CD8-positive, alpha-beta memory T cell (primary cell): ENCODE results near the gene MTAP. TPM values are rescaled to one million over a fixed set of nuclear protein-coding genes. Genes with fewer than 3 reads are reported as not detected.

Experiments used
- CTCF ChIA-PET: fragments of 350-600 bp; sonication (Branson Sonifier 250); formaldehyde crosslinking; loops from one replicate; lab custom pipeline; 2021; ENCODE audit warnings: antibody characterized with exemption; lab: Charles Lee
- POLR2A ChIA-PET: fragments of 350-600 bp; sonication (Branson Sonifier 250); formaldehyde crosslinking; loops from one replicate; lab custom pipeline; 2021; ENCODE audit warnings: antibody characterized with exemption; lab: Charles Lee
- DNase-seq, 5 donors: peaks; one replicate each; pipeline versions ENCODE4 v3.0.0 to v3.0.0-alpha.2; 2020 to 2022; ENCODE audit warnings: mixed read lengths in 1 of 5
- H3K27ac ChIP-seq: one replicate; pipeline ENCODE4 v1.7.0; 2013; ENCODE audit warnings: low read depth, mild to moderate bottlenecking, low read length, moderate library complexity
- H3K27me3 ChIP-seq: 2 replicates; pipeline ENCODE4 v1.7.0; 2013; ENCODE audit warnings: low read length, mild to moderate bottlenecking; ENCODE audit not compliant: insufficient read depth, poor library complexity, severe bottlenecking
- H3K36me3 ChIP-seq: 2 replicates; pipeline ENCODE4 v1.7.0; 2013; ENCODE audit warnings: mild to moderate bottlenecking, low read length, moderate library complexity; ENCODE audit not compliant: insufficient read depth
- H3K4me1 ChIP-seq: 2 replicates; pipeline ENCODE4 v1.7.0; 2013; ENCODE audit warnings: mild to moderate bottlenecking, low read length, moderate library complexity; ENCODE audit not compliant: insufficient read depth
- H3K4me3 ChIP-seq: 2 replicates; pipeline ENCODE4 v1.7.0; 2013; ENCODE audit warnings: mild to moderate bottlenecking, low read length
- H3K9me3 ChIP-seq: 2 replicates; pipeline ENCODE4 v1.7.0; 2013; ENCODE audit warnings: mild to moderate bottlenecking, low read length
- H3K27ac Mint-ChIP-seq, 8 donors: one replicate each; pipeline ENCODE4 v1.8.0; 2020 to 2021; ENCODE audit warnings: mixed read lengths in 8 of 8, mild to moderate bottlenecking in 6 of 8, inconsistent platforms in 3 of 8, moderate library complexity in 3 of 8
- H3K27me3 Mint-ChIP-seq, 2 donors: one replicate each; pipeline ENCODE4 v1.8.0; 2020 to 2021; ENCODE audit warnings: mixed read lengths in 2 of 2, mild to moderate bottlenecking in 1 of 2, moderate library complexity in 1 of 2
- H3K36me3 Mint-ChIP-seq, 3 donors: one replicate each; pipeline ENCODE4 v1.8.0; 2020 to 2021; ENCODE audit warnings: mixed read lengths in 3 of 3, inconsistent platforms in 1 of 3, mild to moderate bottlenecking in 1 of 3
- H3K4me1 Mint-ChIP-seq, 3 donors: one replicate each; pipeline ENCODE4 v1.8.0; 2020 to 2021; ENCODE audit warnings: mixed read lengths in 3 of 3, inconsistent platforms in 1 of 3, mild to moderate bottlenecking in 1 of 3
- H3K4me3 Mint-ChIP-seq, 7 donors: one replicate each; pipeline ENCODE4 v1.8.0; 2020 to 2021; ENCODE audit warnings: mixed read lengths in 7 of 7, mild to moderate bottlenecking in 6 of 7, moderate library complexity in 4 of 7, inconsistent platforms in 2 of 7
- H3K9me3 Mint-ChIP-seq, 5 donors: one replicate each; pipeline ENCODE4 v1.8.0; 2020 to 2022; ENCODE audit warnings: mixed read lengths in 5 of 5, mild to moderate bottlenecking in 3 of 5, moderate library complexity in 2 of 5, inconsistent platforms in 1 of 5
- polyA plus RNA-seq: library from polyadenylated mRNA; unstranded; fragments of 300-500 nt; fragmentation: Illumina TruSeq; gene quantifications from one replicate; pipeline ENCODE4 v1.2.3, GENCODE V29; 2021
- total RNA-seq, 2 experiments: library from RNA; stranded (reverse); gene quantifications; one replicate each; pipeline ENCODE4 v1.2.3, GENCODE V29; 2021

MTAP gene
- total and polyA plus RNA-seq, 3 experiments from 2014 or later = 19.3 to 81.6 (median 77.4) TPM

DNA sequence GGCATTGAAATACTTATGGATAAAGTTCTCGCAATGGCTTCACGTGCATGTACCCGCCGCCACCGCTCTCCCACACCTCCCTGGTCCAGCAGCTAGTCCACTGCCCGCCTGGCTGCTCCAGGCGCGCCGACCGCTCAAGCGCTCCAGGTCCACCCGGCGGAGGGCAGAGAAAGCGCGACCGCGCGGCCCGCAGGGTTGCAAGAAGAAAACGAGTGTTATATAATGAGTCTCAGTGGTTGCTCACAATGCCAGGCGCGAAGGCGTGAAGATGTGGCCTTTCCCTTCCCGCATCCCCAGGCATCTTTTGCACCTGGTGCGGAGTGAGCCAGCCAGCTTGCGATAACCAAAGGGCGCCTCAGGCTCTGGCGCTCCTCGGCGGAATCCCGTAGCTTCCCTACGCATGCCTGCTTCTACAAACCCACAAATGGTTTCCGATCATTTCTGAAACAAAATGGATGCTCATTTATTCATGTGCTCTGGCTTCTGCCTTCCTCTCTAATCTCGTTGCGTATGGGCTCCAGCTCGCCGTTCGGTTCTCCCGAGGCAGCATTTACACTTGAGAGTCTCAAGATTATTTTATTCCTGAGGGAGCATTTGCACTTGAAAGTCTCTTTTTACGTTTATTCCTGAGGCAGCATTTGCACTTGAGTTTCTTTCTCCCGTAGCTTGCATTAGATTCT, 166.0 kb downstream of the MTAP start:
- CTCF ChIA-PET = interaction anchor here (1.0 kb wide), 1 partner anchor 155 kb away, joined by 3 read pairs; no protein-coding TSS in a partner anchor
- DNase-seq = no peak
- Histone ChIP-seq H3K27ac (no peak overlapping the region), H3K9me3 (peaks cover 15% of the 10 kb centered on the region), H3K4me1 (peaks cover 16% of the 10 kb centered on the region), H3K4me3 (no peak overlapping the region), H3K36me3 (no peaks in the 10 kb centered on the region), H3K27me3 (peaks cover 89% of the 10 kb centered on the region)
- peaks cover 12 to 54% (median 40%) of the 10 kb centered on the region in 5 donors for H3K9me3 Mint-ChIP-seq
- H3K4me1 Mint-ChIP-seq = peaks cover 28 to 42% (median 33%) of the 10 kb centered on the region in 3 donors
- peak overlapping the region in 6 of 8 donors; percentile 5 to 76 (median 19) for H3K27ac Mint-ChIP-seq
- POLR2A ChIA-PET = no interaction called here
- peak overlapping the region in 6 of 7 donors; percentile 19 to 70 (median 55) for H3K4me3 Mint-ChIP-seq
- H3K36me3 Mint-ChIP-seq = peaks cover 3 to 15% (median 3%) of the 10 kb centered on the region in 3 donors
- peaks cover 88 to 98% of the 10 kb centered on the region in 2 donors for H3K27me3 Mint-ChIP-seq

DNA sequence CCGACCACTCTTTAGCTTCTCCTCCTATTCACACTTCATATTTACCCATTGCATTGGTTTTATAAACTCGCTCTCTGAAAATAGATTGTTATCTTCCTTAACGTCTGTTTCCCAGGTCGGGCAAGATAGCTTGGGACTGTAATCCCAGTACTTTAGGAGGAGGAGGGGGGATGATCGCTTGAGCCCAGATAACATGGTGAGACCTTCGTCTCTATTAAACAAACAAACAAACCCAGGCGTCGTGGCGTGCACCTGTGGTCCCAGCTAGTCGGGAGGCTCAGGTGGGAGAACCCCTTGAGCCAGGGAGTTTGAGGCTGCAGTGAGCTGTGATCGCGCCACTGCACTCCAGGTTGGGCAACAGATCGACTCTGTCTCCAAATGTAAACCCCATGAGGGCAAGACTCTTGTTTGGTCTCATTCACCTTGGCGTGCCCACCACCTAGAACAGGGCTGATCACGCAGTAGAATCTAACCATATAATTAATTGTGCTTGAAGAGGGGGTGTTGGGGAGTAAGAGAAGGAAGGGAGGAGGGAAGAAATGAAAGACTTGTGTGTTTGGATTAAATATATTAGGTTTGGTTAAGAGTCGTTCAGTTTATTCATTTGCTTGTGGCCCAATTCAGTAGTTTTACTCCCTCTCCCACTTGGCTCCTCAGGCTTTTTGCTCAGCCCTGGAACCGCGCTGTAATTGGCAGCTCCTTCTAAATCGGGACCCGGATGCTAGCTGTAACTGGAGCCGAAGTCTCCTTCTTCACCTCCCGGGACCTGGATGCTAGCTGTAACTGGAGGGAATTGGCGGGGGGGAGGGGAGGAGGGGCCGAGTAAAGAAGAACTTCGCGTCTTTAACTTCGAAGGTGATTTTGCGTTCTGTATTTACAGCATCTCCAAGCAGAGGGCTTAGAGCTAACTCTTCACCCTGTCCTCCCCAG, 166.8 kb downstream of the MTAP start:
- H3K4me3 Mint-ChIP-seq = peak overlapping the region in 5 of 7 donors; percentile 39 to 70 (median 61)
- DNase-seq = no peak
- CTCF ChIA-PET = interaction anchor here (0.6 to 2.7 kb wide), 4 partner anchors 13 to 156 kb away, joined by 3 to 12 read pairs (median 3); partner anchors contain the start of gene CDKN2B
- no peak overlapping the region for H3K27ac ChIP-seq
- H3K27ac Mint-ChIP-seq = peak overlapping the region in 5 of 8 donors; percentile 5 to 76 (median 8)
- no peak overlapping the region for H3K4me3 ChIP-seq
- H3K27me3 ChIP-seq = peaks cover 91% of the 10 kb centered on the region
- peaks cover 88 to 96% of the 10 kb centered on the region in 2 donors for H3K27me3 Mint-ChIP-seq
- POLR2A ChIA-PET = interaction anchor here (0.5 kb wide), 1 partner anchor 25 kb away, joined by 5 read pairs; the partner anchor contains the start of gene CDKN2B-AS1
- no peaks in the 10 kb centered on the region for H3K36me3 ChIP-seq
- H3K9me3 ChIP-seq = peaks cover 15% of the 10 kb centered on the region
- peaks cover 20% of the 10 kb centered on the region for H3K4me1 ChIP-seq
- peaks cover 31 to 44% (median 36%) of the 10 kb centered on the region in 3 donors for H3K4me1 Mint-ChIP-seq
- peaks cover 8 to 47% (median 37%) of the 10 kb centered on the region in 5 donors for H3K9me3 Mint-ChIP-seq
- peaks cover 3 to 15% (median 3%) of the 10 kb centered on the region in 3 donors for H3K36me3 Mint-ChIP-seq

DNA sequence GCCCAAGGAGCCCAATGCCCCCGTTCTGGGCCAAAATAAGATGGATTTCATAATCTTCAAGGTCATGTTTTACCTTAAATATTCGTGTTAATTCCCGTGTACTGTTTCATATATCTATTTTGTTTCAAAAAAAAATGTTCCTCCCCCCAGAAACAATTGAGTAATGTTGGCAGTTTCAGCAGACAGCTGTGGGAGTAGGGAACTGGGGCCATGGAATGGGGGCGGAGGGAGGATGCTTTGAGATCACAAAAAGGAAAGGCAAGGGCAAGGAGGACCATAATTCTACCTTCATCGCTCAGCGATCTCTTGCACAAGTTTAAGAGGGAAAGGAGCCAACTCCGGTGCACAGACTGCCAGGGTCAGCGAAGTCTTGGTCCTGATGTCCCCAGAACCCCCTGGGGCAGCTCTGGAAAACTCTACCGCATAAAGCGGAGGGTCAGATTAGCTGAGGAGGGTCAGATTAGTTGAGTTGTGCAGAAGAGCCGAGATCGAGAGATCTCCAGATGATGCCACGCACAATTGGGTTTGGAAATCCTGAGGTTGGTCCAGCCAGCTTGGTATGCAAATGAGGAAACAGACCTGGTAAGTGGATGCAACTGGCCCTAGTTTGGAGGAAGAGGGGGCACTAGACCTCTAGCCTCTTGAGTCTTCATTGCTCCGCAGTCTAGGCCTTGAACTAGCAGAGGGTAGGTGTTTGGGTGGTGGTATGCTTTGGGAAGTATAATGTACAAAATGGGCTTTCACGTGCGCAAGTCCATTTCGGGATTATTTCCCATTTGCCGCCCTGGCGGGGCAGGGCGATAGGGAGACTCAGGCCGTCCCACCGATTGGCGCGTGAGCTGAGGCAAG, 167.7 kb downstream of the MTAP start:
- Histone ChIP-seq H3K9me3 (peaks cover 15% of the 10 kb centered on the region), H3K27ac (no peak overlapping the region), H3K4me3 (no peak overlapping the region), H3K4me1 (peaks cover 17% of the 10 kb centered on the region), H3K27me3 (peaks cover 87% of the 10 kb centered on the region), H3K36me3 (no peaks in the 10 kb centered on the region)
- Mint-ChIP-seq H3K27me3 (peaks cover 88 to 96% of the 10 kb centered on the region in 2 donors), H3K36me3 (peaks cover 3 to 15% (median 3%) of the 10 kb centered on the region in 3 donors), H3K9me3 (peaks cover 8 to 47% (median 32%) of the 10 kb centered on the region in 5 donors), H3K4me3 (peak overlapping the region in 2 of 7 donors; percentile 8 to 70), H3K4me1 (peaks cover 35 to 44% (median 36%) of the 10 kb centered on the region in 3 donors), H3K27ac (peak overlapping the region in 3 of 8 donors; percentile 5 to 77 (median 54))
- ChIA-PET POLR2A (interaction anchor here (0.5 kb wide), 1 partner anchor 25 kb away, joined by 5 read pairs; the partner anchor contains the start of gene CDKN2B-AS1), CTCF (interaction anchor here (1.2 to 2.7 kb wide), 4 partner anchors 10 to 156 kb away, joined by 3 to 12 read pairs (median 4); partner anchors contain the start of gene CDKN2B)
- no peak for DNase-seq

DNA sequence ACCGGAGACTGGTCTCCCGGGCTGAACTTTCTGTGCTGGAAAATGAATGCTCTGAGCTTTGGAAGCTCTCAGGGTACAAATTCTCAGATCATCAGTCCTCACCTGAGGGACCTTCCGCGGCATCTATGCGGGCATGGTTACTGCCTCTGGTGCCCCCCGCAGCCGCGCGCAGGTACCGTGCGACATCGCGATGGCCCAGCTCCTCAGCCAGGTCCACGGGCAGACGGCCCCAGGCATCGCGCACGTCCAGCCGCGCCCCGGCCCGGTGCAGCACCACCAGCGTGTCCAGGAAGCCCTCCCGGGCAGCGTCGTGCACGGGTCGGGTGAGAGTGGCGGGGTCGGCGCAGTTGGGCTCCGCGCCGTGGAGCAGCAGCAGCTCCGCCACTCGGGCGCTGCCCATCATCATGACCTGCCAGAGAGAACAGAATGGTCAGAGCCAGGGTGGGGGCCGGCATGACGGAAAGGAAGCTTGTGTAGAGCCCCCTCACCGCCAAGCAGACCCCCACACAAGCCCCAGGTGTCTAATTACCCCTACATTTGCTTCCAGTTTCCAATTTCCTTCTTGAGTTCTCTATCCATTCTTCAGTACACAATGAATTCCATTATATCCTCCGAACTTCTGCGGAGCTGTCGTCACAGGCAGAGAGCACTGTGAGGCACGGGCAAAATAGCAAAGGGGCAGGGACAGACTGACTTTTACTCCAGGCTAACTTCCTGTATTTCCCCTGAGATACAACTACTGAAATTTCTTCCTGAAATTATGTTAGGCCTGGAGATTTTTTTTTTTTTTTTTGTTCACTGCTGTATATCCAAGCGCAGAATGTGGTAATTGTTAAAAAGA, 168.6 kb downstream of the MTAP start:
- DNase-seq = no peak
- CTCF ChIA-PET = interaction anchor here (1.1 to 2.7 kb wide), 4 partner anchors 11 to 157 kb away, joined by 3 to 12 read pairs (median 4); partner anchors contain the start of genes CDKN2A and CDKN2B
- peak overlapping the region in 1 of 7 donors; percentile 59 for H3K4me3 Mint-ChIP-seq

DNA sequence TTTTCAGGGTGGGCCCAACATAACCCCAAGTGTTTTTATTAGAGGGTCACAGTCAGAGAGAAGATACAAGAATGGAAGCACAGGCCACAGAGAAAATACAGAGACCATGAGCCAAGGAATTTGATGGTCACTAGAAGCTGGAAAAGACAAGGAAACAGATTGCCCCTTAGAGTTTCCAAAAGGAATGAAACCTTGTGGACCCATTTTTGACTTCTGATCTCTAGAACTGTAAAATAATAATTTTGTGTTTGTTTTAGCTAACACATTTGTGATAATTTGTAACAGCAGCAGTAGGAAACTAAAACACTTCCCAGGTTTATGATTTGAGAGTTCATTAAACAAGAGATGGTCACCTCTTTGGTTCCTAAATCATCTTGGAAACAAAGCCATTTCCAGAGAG, 169.9 kb downstream of the MTAP start:
- peaks cover 2 to 11% (median 3%) of the 10 kb centered on the region in 3 donors for H3K36me3 Mint-ChIP-seq
- CTCF ChIA-PET = interaction anchor here (1.1 kb wide), 1 partner anchor 21 kb away, joined by 4 read pairs; the partner anchor contains the start of gene CDKN2A
- Histone ChIP-seq H3K9me3 (peaks cover 15% of the 10 kb centered on the region), H3K27me3 (peaks cover 88% of the 10 kb centered on the region), H3K4me1 (peaks cover 16% of the 10 kb centered on the region), H3K27ac (no peak overlapping the region), H3K4me3 (no peak overlapping the region), H3K36me3 (no peaks in the 10 kb centered on the region)
- no peak overlapping the region for H3K4me3 Mint-ChIP-seq
- peaks cover 89 to 91% of the 10 kb centered on the region in 2 donors for H3K27me3 Mint-ChIP-seq
- peaks cover 8 to 33% (median 29%) of the 10 kb centered on the region in 5 donors for H3K9me3 Mint-ChIP-seq
- DNase-seq = no peak
- POLR2A ChIA-PET = no interaction called here
- peaks cover 28 to 40% (median 33%) of the 10 kb centered on the region in 3 donors for H3K4me1 Mint-ChIP-seq
- H3K27ac Mint-ChIP-seq = no peak overlapping the region

More for the DNA sequence above, 168.6 kb downstream of the MTAP start:
- H3K27me3 Mint-ChIP-seq = peaks cover 89 to 96% of the 10 kb centered on the region in 2 donors
- peaks cover 31 to 41% (median 35%) of the 10 kb centered on the region in 3 donors for H3K4me1 Mint-ChIP-seq
- H3K9me3 Mint-ChIP-seq = peaks cover 8 to 44% (median 32%) of the 10 kb centered on the region in 5 donors
- peaks cover 15% of the 10 kb centered on the region for H3K9me3 ChIP-seq
- peaks cover 3 to 15% (median 3%) of the 10 kb centered on the region in 3 donors for H3K36me3 Mint-ChIP-seq
- H3K27ac ChIP-seq = no peak overlapping the region
- H3K27me3 ChIP-seq = peaks cover 87% of the 10 kb centered on the region
- POLR2A ChIA-PET = no interaction called here
- no peaks in the 10 kb centered on the region for H3K36me3 ChIP-seq
- H3K4me1 ChIP-seq = peaks cover 16% of the 10 kb centered on the region
- H3K27ac Mint-ChIP-seq = peak overlapping the region in 1 of 8 donors; percentile 87
- H3K4me3 ChIP-seq = no peak overlapping the region

DNA sequence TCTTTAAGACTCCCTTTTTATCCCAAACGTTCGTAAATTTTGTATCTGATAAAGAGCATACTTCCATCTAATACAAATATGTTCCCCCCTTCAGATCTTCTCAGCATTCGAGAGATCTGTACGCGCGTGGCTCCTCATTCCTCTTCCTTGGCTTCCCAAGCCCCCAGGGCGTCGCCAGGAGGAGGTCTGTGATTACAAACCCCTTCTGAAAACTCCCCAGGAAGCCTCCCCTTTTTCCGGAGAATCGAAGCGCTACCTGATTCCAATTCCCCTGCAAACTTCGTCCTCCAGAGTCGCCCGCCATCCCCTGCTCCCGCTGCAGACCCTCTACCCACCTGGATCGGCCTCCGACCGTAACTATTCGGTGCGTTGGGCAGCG, 171.9 kb downstream of the MTAP start:
- Histone ChIP-seq H3K4me3 (no peak overlapping the region), H3K27me3 (peaks cover 83% of the 10 kb centered on the region), H3K36me3 (no peaks in the 10 kb centered on the region), H3K9me3 (peaks cover 3% of the 10 kb centered on the region), H3K4me1 (peaks cover 16% of the 10 kb centered on the region), H3K27ac (no peak overlapping the region)
- Mint-ChIP-seq H3K4me1 (peaks cover 22 to 23% (median 23%) of the 10 kb centered on the region in 3 donors), H3K9me3 (peaks cover under 1 to 16% (median 15%) of the 10 kb centered on the region in 5 donors), H3K36me3 (peaks cover 0 to 3% (median 3%) of the 10 kb centered on the region in 3 donors), H3K27me3 (peaks cover 86 to 91% of the 10 kb centered on the region in 2 donors), H3K27ac (peak overlapping the region in 3 of 8 donors; percentile 17 to 62 (median 32)), H3K4me3 (peak overlapping the region; percentile 65 to 85 (median 80))
- CTCF ChIA-PET = no interaction called here
- POLR2A ChIA-PET = no interaction called here
- DNase-seq = no peak
